Brain microvascular endothelial cell (primary cell): ENCODE data around the gene IFRD2.

Experiments used
- DNase-seq: peaks from one replicate; pipeline ENCODE4 v3.0.0-alpha.2; 2020
- H3K27ac ChIP-seq: fragments of 250-450 bp; sonication (Bioruptor Pico); 2 replicates; pipeline ENCODE4 v1.5.1; 2020; ENCODE audit warnings: mild to moderate bottlenecking, moderate library complexity
- H3K27me3 ChIP-seq: fragments of 250-450 bp; sonication (Bioruptor Pico); replicated peaks from 2 replicates; pipeline ENCODE4 v1.5.1; 2020; ENCODE audit warnings: mild to moderate bottlenecking
- H3K36me3 ChIP-seq: fragments of 250-450 bp; sonication (Bioruptor Pico); replicated peaks from 2 replicates; pipeline ENCODE4 v1.5.1; 2020; ENCODE audit warnings: mild to moderate bottlenecking
- H3K4me3 ChIP-seq: 2 replicates; pipeline ENCODE4 v1.5.1; 2011; ENCODE audit warnings: low read depth, mild to moderate bottlenecking, control low read depth, low read length, moderate library complexity
- in situ Hi-C: cut with HindIII; loops from 2 replicates; pipeline ENCODE4 v1.10.0; 2017; ENCODE audit warnings: low sequenced_read_pairs, low pct_ligation_motif_present
- TF ChIP-seq, protein P1 (sequence below): IDR thresholded peaks from 2 replicates; pipeline ENCODE4 v1.5.1; 2011; ENCODE audit warnings: low read depth, mild to moderate bottlenecking, moderate library complexity, low read length, control low read depth, inconsistent platforms; ENCODE audit errors: missing control alignments

Gene IFRD2

DNA sequence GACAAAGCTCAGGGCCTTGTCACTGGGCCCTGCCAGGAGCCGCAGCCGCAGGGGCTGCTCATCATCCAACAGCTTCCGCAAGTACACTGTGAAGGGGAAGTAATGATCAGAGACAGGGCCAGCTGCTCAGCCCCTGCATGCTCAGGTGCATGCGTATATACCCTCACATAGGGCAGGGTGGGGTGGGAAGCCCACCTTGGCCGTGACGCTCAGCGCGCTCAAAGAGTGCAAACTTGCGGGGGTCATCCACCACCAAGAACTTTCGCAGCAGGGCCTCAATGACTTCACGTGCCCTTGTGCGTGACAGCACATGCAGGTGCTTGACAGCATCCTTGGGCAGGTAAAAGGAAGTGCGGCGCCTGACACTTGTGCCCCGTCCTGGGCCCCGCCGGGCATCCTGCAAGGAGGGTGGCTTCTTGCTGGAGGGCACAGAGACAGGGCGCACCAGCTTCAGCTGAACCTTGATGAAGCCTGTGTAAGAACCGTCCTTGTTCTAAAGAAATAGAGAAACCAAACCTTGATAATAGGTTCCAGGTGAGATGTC lies 39.2 kb upstream of the IFRD2 start:
- no peaks in the 10 kb centered on the region for H3K27me3 ChIP-seq
- H3K36me3 ChIP-seq, result peaks cover 27% of the 10 kb centered on the region
- H3K27ac ChIP-seq, result no peak overlapping the region
- no peak overlapping the region for H3K4me3 ChIP-seq
- TF ChIP-seq, protein P1, sequence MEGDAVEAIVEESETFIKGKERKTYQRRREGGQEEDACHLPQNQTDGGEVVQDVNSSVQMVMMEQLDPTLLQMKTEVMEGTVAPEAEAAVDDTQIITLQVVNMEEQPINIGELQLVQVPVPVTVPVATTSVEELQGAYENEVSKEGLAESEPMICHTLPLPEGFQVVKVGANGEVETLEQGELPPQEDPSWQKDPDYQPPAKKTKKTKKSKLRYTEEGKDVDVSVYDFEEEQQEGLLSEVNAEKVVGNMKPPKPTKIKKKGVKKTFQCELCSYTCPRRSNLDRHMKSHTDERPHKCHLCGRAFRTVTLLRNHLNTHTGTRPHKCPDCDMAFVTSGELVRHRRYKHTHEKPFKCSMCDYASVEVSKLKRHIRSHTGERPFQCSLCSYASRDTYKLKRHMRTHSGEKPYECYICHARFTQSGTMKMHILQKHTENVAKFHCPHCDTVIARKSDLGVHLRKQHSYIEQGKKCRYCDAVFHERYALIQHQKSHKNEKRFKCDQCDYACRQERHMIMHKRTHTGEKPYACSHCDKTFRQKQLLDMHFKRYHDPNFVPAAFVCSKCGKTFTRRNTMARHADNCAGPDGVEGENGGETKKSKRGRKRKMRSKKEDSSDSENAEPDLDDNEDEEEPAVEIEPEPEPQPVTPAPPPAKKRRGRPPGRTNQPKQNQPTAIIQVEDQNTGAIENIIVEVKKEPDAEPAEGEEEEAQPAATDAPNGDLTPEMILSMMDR, result no peak
- DNase-seq, result no peak
- in situ Hi-C loops, result no loop called here

DNA sequence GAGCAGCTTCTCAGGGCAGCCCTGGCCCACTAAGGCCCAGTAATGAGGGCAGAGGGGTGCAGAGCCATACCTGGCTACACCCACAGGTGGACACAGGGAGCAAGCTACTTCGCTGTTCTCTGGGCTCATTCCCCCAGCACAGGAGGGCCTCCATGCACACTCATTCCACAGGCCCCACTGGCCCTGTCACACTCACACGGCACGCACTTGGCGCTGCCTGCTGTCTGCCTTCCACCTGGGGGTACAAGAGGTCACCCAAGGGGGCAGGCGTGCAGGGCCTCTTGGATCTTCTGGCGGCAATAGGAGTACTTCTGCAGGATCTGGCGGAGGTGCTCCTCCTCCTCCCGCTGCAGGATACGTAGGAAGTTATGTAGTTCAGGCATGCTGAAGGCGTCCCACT lies 38.1 kb upstream of the IFRD2 start:
- in situ Hi-C loops, result no loop called here
- H3K27me3 ChIP-seq, result no peaks in the 10 kb centered on the region
- no peak overlapping the region for H3K27ac ChIP-seq
- TF ChIP-seq, protein P1, result no peak
- DNase-seq, result no peak
- no peak overlapping the region for H3K4me3 ChIP-seq
- peaks cover 30% of the 10 kb centered on the region for H3K36me3 ChIP-seq

DNA sequence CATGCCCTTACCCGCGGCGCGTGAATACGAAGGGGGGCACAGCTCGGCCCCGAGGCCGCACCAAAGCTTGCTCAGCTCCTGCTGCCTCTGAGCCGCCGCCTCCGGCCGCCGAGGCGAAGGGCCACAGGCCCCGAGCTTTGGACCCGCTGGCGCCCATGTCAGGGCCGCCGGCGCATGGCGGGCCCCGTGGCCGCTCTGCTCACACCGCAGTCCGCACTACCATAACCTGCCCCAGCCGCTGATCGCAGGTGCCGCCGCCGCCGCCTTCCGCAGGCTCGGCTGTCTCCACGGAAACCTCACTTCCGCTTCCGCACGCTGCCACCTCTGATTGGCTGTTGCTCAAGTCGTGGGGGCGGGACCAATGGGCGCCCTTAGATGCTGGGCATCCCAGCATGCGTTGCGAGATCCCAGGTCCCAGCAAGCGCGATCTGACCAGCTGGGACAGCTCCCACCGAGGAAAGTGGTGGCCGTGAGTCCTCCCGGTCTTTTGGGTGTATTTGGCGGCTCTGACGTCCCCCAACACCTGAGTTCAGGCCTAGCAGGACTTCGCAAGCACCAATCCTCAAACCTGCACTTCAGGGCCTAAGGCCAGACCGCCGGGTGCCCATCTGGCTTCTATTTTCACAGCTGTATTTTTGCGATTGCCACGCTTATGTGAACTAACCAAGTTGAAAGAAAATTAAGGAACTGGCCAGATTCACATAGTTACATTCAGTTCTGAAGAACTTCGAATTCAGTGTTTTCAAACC lies 35.9 kb upstream of the IFRD2 start, which contains the start of gene TUSC2:
TUSC2 (minus strand) TSS at position 281 of the 749 bp plus-strand sequence; CDS start at position 157, 124 bp downstream.
- TF ChIP-seq, protein P1, result no peak
- in situ Hi-C loops, result no loop called here
- Histone ChIP-seq H3K36me3 (peaks cover 30% of the 10 kb centered on the region), H3K4me3 (peak within 1 kb of the TSS; percentile 84), H3K27me3 (no peaks in the 10 kb centered on the region), H3K27ac (peak within 1 kb of the TSS; percentile 26)
- peak; percentile 95 for DNase-seq

DNA sequence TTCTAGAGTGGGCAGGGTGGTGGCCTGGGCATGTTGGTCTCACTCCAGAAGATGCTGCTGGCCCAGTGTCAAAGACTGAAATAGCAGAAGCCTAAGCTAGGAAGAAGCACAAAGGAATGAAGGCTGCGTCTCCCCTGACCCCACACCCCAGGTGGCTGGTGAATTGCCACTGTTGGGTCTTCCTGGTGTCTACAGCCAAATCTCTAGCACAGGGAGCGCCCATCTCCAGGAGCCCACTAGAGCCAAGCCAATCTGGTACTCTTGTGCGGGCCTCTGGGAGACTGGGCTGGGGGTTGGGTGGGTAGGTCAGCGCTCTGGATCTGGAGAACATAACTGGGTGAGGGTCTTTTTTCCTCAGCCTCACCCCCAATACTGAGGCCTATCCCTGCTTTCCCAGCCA lies 34.9 kb upstream of the IFRD2 start:
- peak overlapping the region; percentile 84 for H3K4me3 ChIP-seq
- H3K36me3 ChIP-seq, result peaks cover 30% of the 10 kb centered on the region
- TF ChIP-seq, protein P1, result no peak
- H3K27me3 ChIP-seq, result no peaks in the 10 kb centered on the region
- no peak for DNase-seq
- no peak overlapping the region for H3K27ac ChIP-seq
- in situ Hi-C loops, result no loop called here

DNA sequence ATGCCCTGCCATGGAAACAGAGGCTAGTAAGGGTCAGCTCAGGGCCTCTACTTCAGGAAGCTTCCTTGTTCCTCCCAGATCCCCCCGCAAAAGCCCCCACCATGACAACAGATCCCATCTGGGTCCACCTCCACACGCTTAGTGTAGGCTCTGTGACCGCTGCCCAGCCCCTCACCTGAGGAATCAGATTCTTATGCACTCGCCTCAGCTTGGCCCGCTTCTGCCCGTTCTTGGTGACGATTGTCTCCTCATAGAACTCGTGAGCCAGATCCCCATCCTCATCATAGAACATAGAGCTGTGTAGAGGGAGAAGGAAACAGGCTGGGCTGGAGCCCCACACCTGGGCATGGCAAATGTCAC lies 33.9 kb upstream of the IFRD2 start:
- H3K27me3 ChIP-seq, result no peaks in the 10 kb centered on the region
- H3K4me3 ChIP-seq, result no peak overlapping the region
- in situ Hi-C loops, result no loop called here
- no peak overlapping the region for H3K27ac ChIP-seq
- H3K36me3 ChIP-seq, result peaks cover 22% of the 10 kb centered on the region
- TF ChIP-seq, protein P1, result no peak
- no peak for DNase-seq
